ENCODE results near the gene SLC6A12.

- TF ChIP-seq, protein P1, sequence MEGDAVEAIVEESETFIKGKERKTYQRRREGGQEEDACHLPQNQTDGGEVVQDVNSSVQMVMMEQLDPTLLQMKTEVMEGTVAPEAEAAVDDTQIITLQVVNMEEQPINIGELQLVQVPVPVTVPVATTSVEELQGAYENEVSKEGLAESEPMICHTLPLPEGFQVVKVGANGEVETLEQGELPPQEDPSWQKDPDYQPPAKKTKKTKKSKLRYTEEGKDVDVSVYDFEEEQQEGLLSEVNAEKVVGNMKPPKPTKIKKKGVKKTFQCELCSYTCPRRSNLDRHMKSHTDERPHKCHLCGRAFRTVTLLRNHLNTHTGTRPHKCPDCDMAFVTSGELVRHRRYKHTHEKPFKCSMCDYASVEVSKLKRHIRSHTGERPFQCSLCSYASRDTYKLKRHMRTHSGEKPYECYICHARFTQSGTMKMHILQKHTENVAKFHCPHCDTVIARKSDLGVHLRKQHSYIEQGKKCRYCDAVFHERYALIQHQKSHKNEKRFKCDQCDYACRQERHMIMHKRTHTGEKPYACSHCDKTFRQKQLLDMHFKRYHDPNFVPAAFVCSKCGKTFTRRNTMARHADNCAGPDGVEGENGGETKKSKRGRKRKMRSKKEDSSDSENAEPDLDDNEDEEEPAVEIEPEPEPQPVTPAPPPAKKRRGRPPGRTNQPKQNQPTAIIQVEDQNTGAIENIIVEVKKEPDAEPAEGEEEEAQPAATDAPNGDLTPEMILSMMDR (IDR thresholded peaks at IDR 0.05), result no peak
- no peak for TF ChIP-seq POLR2A (IDR thresholded peaks at IDR 0.05)
Measured at GRCh38 chr12:211142-211465, 2.9 kb downstream of the SLC6A12 start.

All from uterus (tissue), 2 donors.